Left lung (tissue), 10 donors: ENCODE data around the gene SPAAR. TPM values are rescaled to one million over a fixed set of nuclear protein-coding genes. Genes with fewer than 3 reads are reported as not detected.

Source experiments
- ATAC-seq: fragments of 200-7000 bp; cut with Tn5 transposase; one replicate; pipeline ENCODE4 v1.9.1; 2020; ENCODE audit warnings: moderate library complexity
- DNase-seq, 4 donors: peaks; one replicate each; pipeline ENCODE4 v3.0.0-alpha.2; 2013 to 2020
- H3K27ac ChIP-seq, 2 donors: fragments of 200-600 bp; sonication (generic) in 1 of 2; one replicate each; pipeline versions ENCODE4 v1.5.0 to v1.8.0; 2020 to 2021
- H3K27me3 ChIP-seq, 2 donors: fragments of 200-600 bp; sonication (generic) in 1 of 2; one replicate each; pipeline versions ENCODE4 v1.5.0 to v1.8.0; 2020 to 2021
- H3K36me3 ChIP-seq, 2 donors: fragments of 200-600 bp; sonication (generic) in 1 of 2; one replicate each; pipeline versions ENCODE4 v1.5.0 to v1.8.0; 2020 to 2021
- H3K4me1 ChIP-seq, 2 donors: fragments of 200-600 bp; one replicate each; pipeline ENCODE4 v1.8.0; 2021
- H3K4me3 ChIP-seq, 2 donors: fragments of 200-600 bp; sonication (generic) in 1 of 2; one replicate each; pipeline versions ENCODE4 v1.5.0 to v1.8.0; 2020 to 2021; ENCODE audit warnings: mild to moderate bottlenecking in 1 of 2
- H3K9me3 ChIP-seq, 2 donors: fragments of 200-600 bp; sonication (generic) in 1 of 2; one replicate each; pipeline versions ENCODE4 v1.5.0 to v1.8.0; 2020 to 2021
- CTCF ChIP-seq, 2 donors: fragments of 200-600 bp; sonication (generic) in 1 of 2; IDR thresholded peaks; one replicate each; pipeline versions ENCODE4 v1.5.0 to v1.8.0; 2021; ENCODE audit warnings: antibody characterized with exemption in 2 of 2
- intact Hi-C, 2 donors: fragments of 100-400 bp; cut with DNase I; formaldehyde crosslinking; loops; one replicate each; pipeline versions ENCODE4 v1.11.2 to v1.14.2; 2022
- polyA plus RNA-seq, 6 donors: library from polyadenylated mRNA; unstranded; fragments of 120-200 nt; gene quantifications; one replicate each; pipeline ENCODE4 v1.2.1, GENCODE V29; 2013; ENCODE audit not compliant: insufficient read length in 6 of 6
- total RNA-seq, 2 donors: library from RNA; stranded (reverse); fragmentation: NEBNext Ultra II Directional; extraction: Animal tissue kit (Norgen Biotek cat#: 25700); gene quantifications; one replicate each; pipeline ENCODE4 v1.2.1, GENCODE V29; 2021
- donor health status: DM: no; HTN: yes; CAD: no.
- donor health status: DM: no; HTN: no; CAD: no.

The SPAAR gene
- total and polyA plus RNA-seq, 8 donors: 2.9 to 6.8 (median 3.7) TPM

- TF ChIP-seq CTCF (IDR thresholded peaks at IDR 0.05): no peak
Measured at GRCh38 chr9:35863583-35863982, 45.7 kb upstream of the SPAAR start.

DNA sequence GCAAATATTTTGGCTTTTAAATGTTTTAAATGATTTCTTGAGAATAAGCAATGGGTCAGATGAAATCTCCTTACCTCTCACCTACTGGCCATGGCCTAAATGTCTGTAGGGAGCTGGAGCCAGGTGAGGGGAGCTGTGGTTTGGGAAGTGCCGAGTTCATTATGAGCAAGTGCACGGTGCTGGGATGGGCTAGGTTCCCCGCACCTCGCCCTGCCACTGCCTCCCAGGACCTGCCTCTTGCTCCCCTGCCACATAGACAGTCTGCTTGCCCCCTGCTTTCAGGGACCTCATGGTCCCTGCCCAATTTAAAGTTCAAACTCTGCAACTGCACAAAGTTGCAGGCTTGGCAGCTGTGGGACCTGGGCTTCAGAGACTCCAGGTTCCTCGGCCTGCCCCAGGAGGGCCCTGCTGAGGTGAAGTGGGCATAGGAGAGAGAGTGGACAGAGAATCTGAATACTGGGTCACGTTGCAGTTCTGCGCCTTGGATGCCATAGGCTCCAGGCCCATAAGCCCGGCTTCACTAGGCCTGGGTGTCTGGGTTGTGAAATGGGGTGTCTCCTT is 44.5 kb upstream of the SPAAR start:
- no peak overlapping the region for H3K27ac ChIP-seq
- no peak overlapping the region for H3K4me3 ChIP-seq
- no peak for ATAC-seq
- DNase-seq: no peak
- no peak for TF ChIP-seq CTCF (IDR thresholded peaks at IDR 0.05)
- H3K9me3 ChIP-seq: no peaks in the 10 kb centered on the region
- H3K36me3 ChIP-seq: no peaks in the 10 kb centered on the region
- no peaks in the 10 kb centered on the region for H3K4me1 ChIP-seq
- intact Hi-C loops: no loop called here
- peaks cover 0 to 65% of the 10 kb centered on the region in 2 donors for H3K27me3 ChIP-seq

More at GRCh38 chr9:35863583-35863982, 45.7 kb upstream of the SPAAR start:
- DNase-seq (no peak), ATAC-seq (no peak)
- no peaks in the 10 kb centered on the region for H3K4me1 ChIP-seq
- H3K36me3 ChIP-seq: no peaks in the 10 kb centered on the region
- H3K9me3 ChIP-seq: no peaks in the 10 kb centered on the region
- intact Hi-C loops: no loop called here
- H3K27me3 ChIP-seq: peaks cover 0 to 68% of the 10 kb centered on the region in 2 donors
- no peak overlapping the region for H3K27ac ChIP-seq
- H3K4me3 ChIP-seq: no peak overlapping the region

DNA sequence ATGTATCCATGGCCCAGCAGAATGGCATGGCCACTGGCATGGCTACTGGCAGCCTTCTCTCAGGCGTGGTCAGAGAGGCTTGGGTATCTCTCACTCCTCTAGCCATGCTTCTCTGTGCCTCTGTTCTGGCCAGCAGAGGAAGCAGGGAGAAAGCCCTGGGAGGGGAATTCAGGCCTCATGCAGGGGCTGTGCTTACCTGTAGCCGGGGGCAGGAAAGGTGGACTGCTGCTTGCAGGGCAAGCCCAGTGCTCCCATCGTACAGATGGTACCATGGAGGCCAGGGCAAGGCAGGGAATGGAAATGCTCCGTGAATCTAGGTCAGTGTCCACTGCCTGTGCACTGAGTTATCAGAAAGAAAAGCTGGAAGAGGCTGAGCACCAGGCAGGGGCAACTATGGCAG is 41.8 kb upstream of the SPAAR start:
- Histone ChIP-seq H3K27ac (no peak overlapping the region), H3K27me3 (peaks cover 0 to 48% of the 10 kb centered on the region in 2 donors), H3K4me1 (no peaks in the 10 kb centered on the region), H3K4me3 (no peak overlapping the region), H3K9me3 (no peaks in the 10 kb centered on the region), H3K36me3 (no peaks in the 10 kb centered on the region)
- intact Hi-C loops: no loop called here
- DNase-seq: no peak
- TF ChIP-seq CTCF (IDR thresholded peaks at IDR 0.05): no peak
- ATAC-seq: no peak

DNA sequence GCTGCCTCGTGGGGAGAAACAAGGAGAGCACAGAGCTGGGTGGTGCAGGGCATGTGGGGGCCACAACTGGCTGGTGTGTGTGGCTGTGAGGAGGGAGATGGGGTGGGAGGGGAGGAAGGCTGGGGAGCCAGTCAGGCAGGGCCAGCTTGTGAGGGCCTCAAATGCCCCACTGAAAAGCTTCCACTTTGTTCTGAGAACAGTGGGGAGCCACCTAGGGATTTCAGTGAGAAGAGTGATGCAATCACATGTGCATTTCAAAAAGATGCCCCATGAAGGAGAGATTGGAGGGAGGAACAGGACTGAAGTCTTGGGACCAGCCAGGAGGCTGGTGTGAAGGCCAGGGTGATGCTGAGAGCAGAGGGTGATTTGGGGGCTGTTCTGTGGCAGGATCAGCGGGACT is 40.4 kb upstream of the SPAAR start:
- no peak overlapping the region for H3K4me3 ChIP-seq
- no peaks in the 10 kb centered on the region for H3K36me3 ChIP-seq
- TF ChIP-seq CTCF (IDR thresholded peaks at IDR 0.05): no peak
- DNase-seq (no peak), ATAC-seq (no peak)
- H3K27ac ChIP-seq: no peak overlapping the region
- H3K27me3 ChIP-seq: peaks cover 0 to 36% of the 10 kb centered on the region in 2 donors
- H3K9me3 ChIP-seq: no peaks in the 10 kb centered on the region
- H3K4me1 ChIP-seq: no peaks in the 10 kb centered on the region
- intact Hi-C loops: no loop called here

DNA sequence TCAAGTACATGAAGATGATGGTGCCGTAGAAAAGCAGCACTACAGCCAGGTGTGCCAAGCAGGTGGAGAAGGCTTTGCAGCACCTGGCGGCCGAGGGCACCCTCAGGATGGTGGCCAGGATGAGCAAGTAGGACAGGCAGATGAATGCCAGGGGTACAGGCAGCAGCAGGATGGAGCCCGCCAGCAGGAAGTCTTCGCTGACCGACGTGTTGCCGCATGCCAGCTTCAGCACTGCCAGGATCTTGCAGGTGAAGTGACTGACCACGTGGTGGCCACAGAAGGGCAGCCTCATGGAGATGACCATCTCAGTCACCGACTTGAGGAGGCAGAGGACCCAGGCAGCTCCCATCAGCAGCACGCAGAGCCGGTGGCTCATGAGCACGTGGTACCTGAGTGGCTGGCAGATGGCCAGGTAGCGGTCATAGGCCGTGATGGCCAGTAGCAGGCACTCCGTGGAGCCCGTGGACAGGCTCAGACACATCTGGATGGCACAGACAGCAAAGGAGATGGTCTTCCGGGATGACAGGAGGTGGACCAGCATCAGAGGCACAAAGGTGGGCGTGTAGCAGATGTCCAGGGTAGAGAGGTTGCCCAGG is 39.6 kb upstream of the SPAAR start:
- DNase-seq: no peak
- Histone ChIP-seq H3K4me3 (no peak overlapping the region), H3K27ac (no peak overlapping the region), H3K9me3 (no peaks in the 10 kb centered on the region), H3K27me3 (peaks cover 0 to 28% of the 10 kb centered on the region in 2 donors), H3K4me1 (no peaks in the 10 kb centered on the region), H3K36me3 (no peaks in the 10 kb centered on the region)
- no peak for ATAC-seq
- intact Hi-C loops: no loop called here
- TF ChIP-seq CTCF (IDR thresholded peaks at IDR 0.05): no peak
